22Rv1 (cell line): ENCODE data around the gene PML.

Experiments used
- CTCF ChIP-seq: fragments of 450-650 bp; IDR thresholded peaks from 2 replicates; pipeline ENCODE4 v1.5.1; 2017; ENCODE audit warnings: mild to moderate bottlenecking
- ZFX ChIP-seq: fragments of 450-650 bp; IDR thresholded peaks from 2 replicates; pipeline ENCODE4 v1.6.1; 2017; ENCODE audit warnings: antibody characterized with exemption, borderline replicate concordance

GRCh38 chr15:73965758-73966113 is 28.8 kb upstream of the PML start:
- TF ChIP-seq CTCF, result no peak
- no peak for TF ChIP-seq ZFX
